PC-3 (cell line): ENCODE data around the gene SELENOV. TPM values are rescaled to one million over a fixed set of nuclear protein-coding genes. Genes with fewer than 3 reads are reported as not detected.

Experiments
- ATAC-seq: fragments of 200-7000 bp; cut with Tn5 transposase; 2 replicates; pipeline ENCODE4 v1.9.1; 2020; ENCODE audit warnings: mild to moderate bottlenecking, moderate library complexity
- BruUV-seq: library from RNA; stranded (reverse); fragments of 400-500 nt; replicated peaks from 2 replicates; lab custom pipeline; 2021; lab: Mats Ljungman, UMichigan
- CTCF ChIA-PET: fragments of 300-600 bp; sonication (Branson Sonifier 250); formaldehyde crosslinking; loops from one replicate; lab custom pipeline; 2022; ENCODE audit warnings: antibody characterized with exemption; lab: Charles Lee
- POLR2A ChIA-PET: fragments of 300-600 bp; sonication (Branson Sonifier 250); formaldehyde crosslinking; loops from one replicate; lab custom pipeline; 2022; ENCODE audit warnings: antibody characterized with exemption; ENCODE audit not compliant: unreplicated experiment; lab: Charles Lee
- DNase-seq: peaks from one replicate; pipeline ENCODE4 v3.0.0-alpha.2; 2015
- H2AFZ ChIP-seq: fragments of 300-600 bp; sonication (generic); 2 replicates; pipeline ENCODE4 v1.6.0; 2016; ENCODE audit warnings: antibody characterized with exemption, low read length
- H3F3A ChIP-seq: fragments of 300-600 bp; sonication (generic); one replicate; pipeline ENCODE4 v1.6.0; 2017; ENCODE audit warnings: antibody characterized with exemption, low read length, control low read depth, mild to moderate bottlenecking; ENCODE audit not compliant: unreplicated experiment
- H3K27ac ChIP-seq: fragments of 300-600 bp; sonication (generic); 2 replicates; pipeline ENCODE4 v1.5.1; 2016; ENCODE audit warnings: mild to moderate bottlenecking, low read length
- H3K27me3 ChIP-seq: fragments of 300-600 bp; sonication (generic); 2 replicates; pipeline ENCODE4 v1.6.1; 2016; ENCODE audit warnings: low read length, mixed read lengths
- H3K36me3 ChIP-seq: fragments of 300-600 bp; sonication (generic); 2 replicates; pipeline ENCODE4 v1.6.1; 2016; ENCODE audit warnings: low read depth, mixed run types, low read length, mixed read lengths
- H3K4me1 ChIP-seq: fragments of 300-600 bp; sonication (generic); 2 replicates; pipeline ENCODE4 v1.5.1; 2016; ENCODE audit warnings: low read length; ENCODE audit not compliant: insufficient read depth
- H3K4me2 ChIP-seq: fragments of 300-600 bp; sonication (generic); 2 replicates; pipeline ENCODE4 v1.6.0; 2016; ENCODE audit warnings: low read length
- H3K4me3 ChIP-seq: fragments of 300-600 bp; sonication (generic); 2 replicates; pipeline ENCODE4 v1.5.1; 2016; ENCODE audit warnings: mild to moderate bottlenecking, low read length, mixed read lengths
- H3K79me2 ChIP-seq: fragments of 300-600 bp; sonication (generic); 2 replicates; pipeline ENCODE4 v1.6.1; 2017; ENCODE audit warnings: low read length, mixed read lengths
- H3K9ac ChIP-seq: fragments of 300-600 bp; sonication (generic); 2 replicates; pipeline ENCODE4 v1.6.0; 2016; ENCODE audit warnings: mild to moderate bottlenecking, low read length
- H3K9me2 ChIP-seq: fragments of 300-600 bp; sonication (generic); replicated peaks from 2 replicates; pipeline ENCODE4 v1.6.1; 2016; ENCODE audit warnings: mixed run types, low read length, mixed read lengths
- H3K9me3 ChIP-seq: fragments of 300-600 bp; sonication (generic); 2 replicates; pipeline ENCODE4 v1.6.1; 2016; ENCODE audit warnings: low read length, mixed read lengths
- H4K20me1 ChIP-seq: fragments of 300-600 bp; sonication (generic); 2 replicates; pipeline ENCODE4 v1.6.1; 2016; ENCODE audit warnings: low read length, mixed read lengths
- CTCF ChIP-seq: fragments of 300-600 bp; sonication (generic); conservative IDR thresholded peaks from 2 replicates; pipeline ENCODE4 v1.5.1; 2017; ENCODE audit warnings: antibody characterized with exemption, low read depth, mild to moderate bottlenecking, low read length
- EZH2 ChIP-seq: fragments of 300-600 bp; sonication (generic); IDR thresholded peaks from one replicate; pipeline ENCODE4 v1.6.1; 2017; ENCODE audit warnings: antibody characterized with exemption, mild to moderate bottlenecking, low read length; ENCODE audit not compliant: unreplicated experiment
- EZH2phosphoT487 ChIP-seq: fragments of 300-600 bp; sonication (generic); IDR thresholded peaks from 2 replicates; pipeline ENCODE4 v1.6.1; 2018; ENCODE audit warnings: mild to moderate bottlenecking, antibody characterized with exemption, low read length, borderline replicate concordance
- intact Hi-C: fragments of 100-400 bp; cut with micrococcal nuclease; formaldehyde crosslinking; loops from 2 replicates; pipeline ENCODE4 v1.9.0; 2023
- total RNA-seq: library from RNA; depleted of rRNA; stranded (reverse); fragments of >200 nt; gene quantifications from 2 replicates; pipeline ENCODE4 v1.2.3, GENCODE V29; 2014

Gene SELENOV
- total RNA-seq, 1 experiment from 2014 or later, result not detected

GRCh38 chr19:39532233-39533002, 17.5 kb downstream of the SELENOV start, which contains the start of gene EID2B:
Gene EID2B, minus strand, starts transcription at chr19:39532852. Its CDS starts 50 bp downstream, at chr19:39532802.
- peaks cover 4% of the 10 kb centered on the region; the same call in 1 of the 2 replicates for H3K4me1 ChIP-seq
- peaks cover 15% of the 10 kb centered on the region for H3K79me2 ChIP-seq
- H3K36me3 ChIP-seq, result no peaks in the 10 kb centered on the region
- no peak within 1 kb of the TSS for H3K27ac ChIP-seq
- peak within 1 kb of the TSS; percentile 89 for H3K4me3 ChIP-seq
- no peaks in the 10 kb centered on the region for H3K9me2 ChIP-seq
- TF ChIP-seq CTCF, result peak; percentile 83
- no peak for TF ChIP-seq EZH2phosphoT487
- no peak for TF ChIP-seq EZH2
- TSS peak; percentile 62 for BruUV-seq
- no peaks in the 10 kb centered on the region for H3K27me3 ChIP-seq
- H3K4me2 ChIP-seq, result peak within 1 kb of the TSS; percentile 96
- H3F3A ChIP-seq, result no peaks in the 10 kb centered on the region
- peak within 1 kb of the TSS; percentile 91 for H2AFZ ChIP-seq
- no peaks in the 10 kb centered on the region for H4K20me1 ChIP-seq
- intact Hi-C loops, result loop anchor here (1.0 to 10.0 kb wide), 3 partner anchors 35 to 92 kb away; partner anchors contain the start of gene DLL3
- DNase-seq (peak; percentile 95), ATAC-seq (peak; percentile 94)
- H3K9me3 ChIP-seq, result no peaks in the 10 kb centered on the region
- ChIA-PET POLR2A (interaction anchor here (0.6 to 0.7 kb wide), 2 partner anchors 96 to 261 kb away, joined by 5 to 7 read pairs; partner anchors contain the start of gene RPS16), CTCF (interaction anchor here (0.6 to 1.4 kb wide), 3 partner anchors 34 to 92 kb away, joined by 3 to 7 read pairs (median 4); partner anchors contain the start of gene SUPT5H)
- peak within 1 kb of the TSS; percentile 74 for H3K9ac ChIP-seq

GRCh38 chr19:39533003-39533512, 18.1 kb downstream of the SELENOV start:
- H3K27ac ChIP-seq, result no peak overlapping the region
- TF ChIP-seq EZH2phosphoT487 (no peak), CTCF (no peak), EZH2 (no peak)
- H3K4me2 ChIP-seq, result peak overlapping the region; percentile 42; the same call in 1 of the 2 replicates
- H4K20me1 ChIP-seq, result no peaks in the 10 kb centered on the region
- no peaks in the 10 kb centered on the region for H3K36me3 ChIP-seq
- intact Hi-C loops, result loop anchor here (5.0 to 10.0 kb wide), 2 partner anchors 36 to 58 kb away; partner anchors contain the start of gene DLL3
- DNase-seq, result no peak
- H3K79me2 ChIP-seq, result peaks cover 17% of the 10 kb centered on the region
- H3K9me3 ChIP-seq, result no peaks in the 10 kb centered on the region
- H3K9ac ChIP-seq, result no peak overlapping the region
- BruUV-seq, result no TSS peak
- ATAC-seq, result no peak
- H3K9me2 ChIP-seq, result no peaks in the 10 kb centered on the region
- H2AFZ ChIP-seq, result 0 out of 2 replicates have a peak overlapping the region, but pooled peaks have one; percentile 37
- H3K4me1 ChIP-seq, result peaks cover 5% of the 10 kb centered on the region
- no peaks in the 10 kb centered on the region for H3F3A ChIP-seq
- ChIA-PET CTCF (interaction anchor here (0.6 to 1.4 kb wide), 2 partner anchors 35 to 92 kb away, joined by 3 to 7 read pairs; no protein-coding TSS in a partner anchor), POLR2A (interaction anchor here (0.6 kb wide), 1 partner anchor 97 kb away, joined by 5 read pairs; the partner anchor contains the start of gene RPS16)
- H3K27me3 ChIP-seq, result no peaks in the 10 kb centered on the region
- no peak overlapping the region; the same call in 1 of the 2 replicates for H3K4me3 ChIP-seq
